HepG2 (cell line): ENCODE results near the gene RTP5. TPM values are rescaled to one million over a fixed set of nuclear protein-coding genes. Genes with fewer than 3 reads are reported as not detected.

Source experiments
- ATAC-seq: fragments of 200-7000 bp; cut with Tn5 transposase; 3 replicates; pipeline ENCODE4 v1.9.1; 2020; ENCODE audit warnings: mild to moderate bottlenecking, moderate library complexity
- BruUV-seq: library from RNA; stranded (reverse); fragments of 400-500 nt; replicated peaks from 2 replicates; lab custom pipeline; 2021; lab: Mats Ljungman, UMichigan
- CTCF ChIA-PET: fragments of 300-600 bp; formaldehyde crosslinking; extraction: SDS; loops from one replicate; lab custom pipeline; 2021; ENCODE audit warnings: low total read pairs, inconsistent platforms, low intra/inter-chr PET ratio; lab: Yijun Ruan, JAX
- POLR2A ChIA-PET: fragments of 350-600 bp; sonication (Branson Sonifier 250); formaldehyde crosslinking; loops from one replicate; lab custom pipeline; 2020; ENCODE audit warnings: antibody characterized with exemption, inconsistent platforms; lab: Yijun Ruan, JAX
- DNase-seq: peaks from one replicate; pipeline ENCODE4 v3.0.0-alpha.2; 2015; ENCODE audit warnings: low spot score
- FAIRE-seq: peaks from 3 replicates; lab custom pipeline; 2011; peaks lifted over from hg19 to GRCh38; lab: Jason Lieb, UNC
- H2AFZ ChIP-seq: one replicate; pipeline ENCODE4 v1.6.1; 2011; ENCODE audit warnings: low read length, inconsistent platforms
- H3K27ac ChIP-seq: fragments of 300-600 bp; 3 replicates; pipeline ENCODE4 v1.8.0; 2011; ENCODE audit warnings: mixed run types, mild to moderate bottlenecking, mixed read lengths, low read length, inconsistent platforms; ENCODE audit not compliant: insufficient read depth; ENCODE audit errors: extremely low read length
- H3K27me3 ChIP-seq, 2 experiments: fragments of 200-600 bp in 1 of 2; 2 replicates in 1 of 2; 3 replicates in 1 of 2; pipeline versions ENCODE4 v1.6.0 to v1.8.0; 2011; ENCODE audit warnings: low read length in 2 of 2, mild to moderate bottlenecking in 2 of 2, moderate library complexity in 2 of 2, inconsistent platforms in 1 of 2; ENCODE audit not compliant: insufficient read depth in 2 of 2, control insufficient read depth in 1 of 2
- H3K36me3 ChIP-seq, 2 experiments: fragments of 200-600 bp in 1 of 2; replicated peaks in 1 of 2; 2 replicates in 1 of 2; 3 replicates in 1 of 2; pipeline versions ENCODE4 v1.5.1 to v1.8.0; 2011; ENCODE audit warnings: low read length in 2 of 2, inconsistent platforms in 1 of 2; ENCODE audit not compliant: insufficient read depth in 2 of 2, control insufficient read depth in 1 of 2
- H3K4me1 ChIP-seq: 2 replicates; pipeline ENCODE4 v1.5.1; 2012; ENCODE audit warnings: low read length, inconsistent platforms; ENCODE audit not compliant: insufficient read depth
- H3K4me2 ChIP-seq: 2 replicates; pipeline ENCODE4 v1.6.0; 2011; ENCODE audit warnings: low read depth, low read length, inconsistent platforms
- H3K4me3 ChIP-seq, 3 experiments: fragments of 200-600 bp in 1 of 3; sonication (generic), shearing (Covaris generic) in 1 of 3; replicated peaks in 1 of 3; 2 replicates each; pipeline ENCODE4 v1.5.1; 2011 to 2016; ENCODE audit warnings: low read length in 3 of 3, inconsistent platforms in 2 of 3, low read depth in 2 of 3, mild to moderate bottlenecking in 2 of 3, control low read depth in 1 of 3, mixed read lengths in 1 of 3; ENCODE audit not compliant: insufficient read depth in 1 of 3
- H3K79me2 ChIP-seq: one replicate; pipeline ENCODE4 v1.6.1; 2011; ENCODE audit warnings: low read length, inconsistent platforms; ENCODE audit not compliant: insufficient read depth
- H3K9ac ChIP-seq: 2 replicates; pipeline ENCODE4 v1.6.0; 2011; ENCODE audit warnings: mild to moderate bottlenecking, low read depth, low read length, inconsistent platforms; ENCODE audit not compliant: insufficient read depth
- H3K9me3 ChIP-seq: 2 replicates; pipeline ENCODE4 v1.5.1; 2012; ENCODE audit warnings: mild to moderate bottlenecking, low read length
- H4K20me1 ChIP-seq: 2 replicates; pipeline ENCODE4 v1.6.0; 2011; ENCODE audit warnings: inconsistent platforms, mild to moderate bottlenecking, low read length, moderate library complexity; ENCODE audit not compliant: insufficient read depth
- DNMT1 ChIP-seq: sonication (generic); formaldehyde crosslinking; IDR thresholded peaks from 2 replicates; pipeline ENCODE4 v1.5.1; 2020; ENCODE audit warnings: mild to moderate bottlenecking, missing genetic modification reagents
- ETV5 ChIP-seq: IDR thresholded peaks from 2 replicates; pipeline ENCODE4 v1.6.1; 2018; ENCODE audit warnings: missing biosample characterization, missing genetic modification reagents, inconsistent platforms, borderline replicate concordance
- FOXJ3 ChIP-seq: sonication (generic); formaldehyde crosslinking; IDR thresholded peaks from 2 replicates; pipeline ENCODE4 v1.4.0; 2020; ENCODE audit warnings: missing genetic modification reagents, mild to moderate bottlenecking, borderline replicate concordance
- NFIB ChIP-seq: sonication (generic); formaldehyde crosslinking; IDR thresholded peaks from 2 replicates; pipeline ENCODE4 v1.9.0; 2021; ENCODE audit warnings: missing genetic modification reagents, mild to moderate bottlenecking, borderline replicate concordance
- SNAI1 ChIP-seq: sonication (generic); formaldehyde crosslinking; IDR thresholded peaks from 2 replicates; pipeline ENCODE4 v1.5.0; 2020; ENCODE audit warnings: mild to moderate bottlenecking, missing genetic modification reagents, borderline replicate concordance
- ZFP62 ChIP-seq: sonication (generic); formaldehyde crosslinking; IDR thresholded peaks from 2 replicates; pipeline ENCODE4 v1.4.0; 2020; ENCODE audit warnings: missing genetic modification reagents
- ZNF431 ChIP-seq: sonication (generic); formaldehyde crosslinking; IDR thresholded peaks from 2 replicates; pipeline ENCODE4 v1.9.0; 2022; ENCODE audit warnings: missing genetic modification reagents, low read depth, mild to moderate bottlenecking, borderline replicate concordance
- ZNF619 ChIP-seq: sonication (generic); formaldehyde crosslinking; IDR thresholded peaks from 2 replicates; pipeline ENCODE4 v1.4.0; 2020; ENCODE audit warnings: mild to moderate bottlenecking, missing genetic modification reagents
- ZNF839 ChIP-seq: sonication (generic); formaldehyde crosslinking; IDR thresholded peaks from 2 replicates; pipeline ENCODE4 v1.4.0; 2020; ENCODE audit warnings: missing genetic modification reagents, mild to moderate bottlenecking, borderline replicate concordance
- WGBS: methylation state at CpG from one replicate; pipeline ENCODE4 v1.1.6; 2017; ENCODE audit warnings: low lambda C conversion rate; 5-methylcytosine and 5-hydroxymethylcytosine counted together
- in situ Hi-C: cut with HindIII; loops from 2 replicates; pipeline ENCODE4 v1.10.0; 2017; ENCODE audit warnings: low pct_unique_long_range_greater_than_20kb; ENCODE audit not compliant: extremely low pct_ligation_motif_present
- intact Hi-C: fragments of 100-400 bp; cut with micrococcal nuclease; formaldehyde crosslinking; loops from one replicate; pipeline ENCODE4 v1.10.0; 2022; ENCODE audit not compliant: unreplicated experiment
- polyA plus RNA-seq, 8 experiments: library from polyadenylated mRNA; depleted of rRNA in 3 of 8; stranded (reverse) in 7 of 8; unstranded in 1 of 8; fragments of >200 nt; fragmentation: Illumina TruSeq in 4 of 8; extraction: Trizol in 4 of 8; gene quantifications; 2 replicates each; pipeline versions ENCODE4 v1.2.1 to v1.2.3, GENCODE V29; 2011 to 2016; ENCODE audit warnings: low read depth in 4 of 8, missing spikeins in 1 of 8, mixed read lengths in 1 of 8; ENCODE audit not compliant: insufficient read depth in 1 of 8
- total RNA-seq, 5 experiments: library from RNA; depleted of rRNA; stranded (reverse); fragments of >200 nt; fragmentation: Illumina TruSeq; extraction: Trizol; gene quantifications; 2 replicates each; pipeline ENCODE4 v1.2.3, GENCODE V29; 2016; ENCODE audit warnings: low read depth in 1 of 5
- TF ChIP-seq, protein P1 (sequence below): sonication (generic); formaldehyde crosslinking; IDR thresholded peaks from 2 replicates; pipeline ENCODE4 v1.5.1; 2020; ENCODE audit warnings: mild to moderate bottlenecking, missing genetic modification reagents, borderline replicate concordance
- TF ChIP-seq, protein P2 (sequence below): sonication (generic); formaldehyde crosslinking; IDR thresholded peaks from 2 replicates; pipeline ENCODE4 v1.5.0; 2020; ENCODE audit warnings: missing genetic modification reagents
- TF ChIP-seq, protein P3 (sequence below): fragments of 450-650 bp; IDR thresholded peaks from 2 replicates; pipeline ENCODE4 v1.6.1; 2017; ENCODE audit warnings: mild to moderate bottlenecking

The RTP5 gene
- total and polyA plus RNA-seq, 2 of the 13 experiments (the other 11 are each of a cell fraction or from before 2014, with no cell fraction given), result not detected

GRCh38 chr2:241836292-241836691 lies 33.2 kb upstream of the RTP5 start (continued):
- no peak for TF ChIP-seq ETV5 (CRISPR knock-in tag)
- TF ChIP-seq ZNF619 (CRISPR knock-in tag), result no peak

DNA sequence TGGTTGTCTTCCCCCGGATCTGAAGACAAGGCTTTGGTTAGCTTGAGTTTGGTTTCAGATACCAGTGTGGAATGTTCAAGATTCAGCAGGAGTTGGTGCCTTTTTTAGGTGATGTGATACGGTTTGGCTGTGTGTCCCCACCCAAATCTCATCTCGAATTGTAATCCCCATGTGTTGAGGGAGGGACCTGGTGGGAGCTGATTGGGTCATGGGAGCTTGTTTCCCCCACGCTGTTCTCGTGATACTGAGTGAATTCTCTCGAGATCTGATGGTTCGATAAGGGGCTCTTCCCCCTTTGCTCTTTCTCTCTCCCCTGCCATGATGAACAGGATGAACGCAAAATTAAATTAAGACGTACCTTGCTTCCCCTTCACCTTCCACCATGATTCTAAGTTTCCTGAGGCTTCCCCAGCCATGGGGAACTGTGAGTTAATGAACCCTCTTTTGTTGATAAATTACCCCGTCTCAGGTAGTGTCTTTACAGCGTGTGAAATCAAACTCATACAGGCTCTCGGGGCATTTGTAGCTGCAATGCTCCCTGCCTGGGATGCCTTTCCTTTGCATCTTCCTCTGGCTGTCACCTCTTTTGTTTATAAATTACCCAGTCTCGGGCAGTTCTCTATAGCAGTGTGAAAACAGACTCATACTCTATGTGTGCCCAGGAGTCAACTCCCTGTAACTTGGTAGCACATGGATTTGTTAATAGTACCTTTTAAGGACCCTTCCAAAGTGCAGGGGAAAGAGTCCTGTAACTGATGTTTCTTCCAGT lies 32.1 kb upstream of the RTP5 start:
- ChIA-PET POLR2A (interaction anchor here (1.6 kb wide), 1 partner anchor 65 kb away, joined by 5 read pairs; no protein-coding TSS in a partner anchor), CTCF (no interaction called here)
- no peak for DNase-seq
- 24% methylated on average over 13 of the region's 13 CpGs for WGBS
- Histone ChIP-seq H3K4me1 (peaks cover 17% of the 10 kb centered on the region), H3K27ac (no peak overlapping the region), H3K36me3 (no peaks in the 10 kb centered on the region), H3K4me2 (no peak overlapping the region), H3K9me3 (no peaks in the 10 kb centered on the region), H2AFZ (no peak overlapping the region), H3K4me3 (no peak overlapping the region), H3K79me2 (no peaks in the 10 kb centered on the region), H3K27me3 (peaks cover 8 to 51% of the 10 kb centered on the region in 2 experiments; a peak in 4 of 5 replicates), H3K9ac (no peak overlapping the region), H4K20me1 (no peaks in the 10 kb centered on the region)
- BruUV-seq, result no TSS peak
- no peak for ATAC-seq
- intact Hi-C loops, result no loop called here
- FAIRE-seq, result no peak
- in situ Hi-C loops, result no loop called here
- no peak for TF ChIP-seq FOXJ3
- TF ChIP-seq ZNF839 (CRISPR knock-in tag), result no peak
- TF ChIP-seq ZFP62 (CRISPR knock-in tag), result no peak
- TF ChIP-seq NFIB, result no peak
- TF ChIP-seq SNAI1, result no peak
- TF ChIP-seq, protein P1, sequence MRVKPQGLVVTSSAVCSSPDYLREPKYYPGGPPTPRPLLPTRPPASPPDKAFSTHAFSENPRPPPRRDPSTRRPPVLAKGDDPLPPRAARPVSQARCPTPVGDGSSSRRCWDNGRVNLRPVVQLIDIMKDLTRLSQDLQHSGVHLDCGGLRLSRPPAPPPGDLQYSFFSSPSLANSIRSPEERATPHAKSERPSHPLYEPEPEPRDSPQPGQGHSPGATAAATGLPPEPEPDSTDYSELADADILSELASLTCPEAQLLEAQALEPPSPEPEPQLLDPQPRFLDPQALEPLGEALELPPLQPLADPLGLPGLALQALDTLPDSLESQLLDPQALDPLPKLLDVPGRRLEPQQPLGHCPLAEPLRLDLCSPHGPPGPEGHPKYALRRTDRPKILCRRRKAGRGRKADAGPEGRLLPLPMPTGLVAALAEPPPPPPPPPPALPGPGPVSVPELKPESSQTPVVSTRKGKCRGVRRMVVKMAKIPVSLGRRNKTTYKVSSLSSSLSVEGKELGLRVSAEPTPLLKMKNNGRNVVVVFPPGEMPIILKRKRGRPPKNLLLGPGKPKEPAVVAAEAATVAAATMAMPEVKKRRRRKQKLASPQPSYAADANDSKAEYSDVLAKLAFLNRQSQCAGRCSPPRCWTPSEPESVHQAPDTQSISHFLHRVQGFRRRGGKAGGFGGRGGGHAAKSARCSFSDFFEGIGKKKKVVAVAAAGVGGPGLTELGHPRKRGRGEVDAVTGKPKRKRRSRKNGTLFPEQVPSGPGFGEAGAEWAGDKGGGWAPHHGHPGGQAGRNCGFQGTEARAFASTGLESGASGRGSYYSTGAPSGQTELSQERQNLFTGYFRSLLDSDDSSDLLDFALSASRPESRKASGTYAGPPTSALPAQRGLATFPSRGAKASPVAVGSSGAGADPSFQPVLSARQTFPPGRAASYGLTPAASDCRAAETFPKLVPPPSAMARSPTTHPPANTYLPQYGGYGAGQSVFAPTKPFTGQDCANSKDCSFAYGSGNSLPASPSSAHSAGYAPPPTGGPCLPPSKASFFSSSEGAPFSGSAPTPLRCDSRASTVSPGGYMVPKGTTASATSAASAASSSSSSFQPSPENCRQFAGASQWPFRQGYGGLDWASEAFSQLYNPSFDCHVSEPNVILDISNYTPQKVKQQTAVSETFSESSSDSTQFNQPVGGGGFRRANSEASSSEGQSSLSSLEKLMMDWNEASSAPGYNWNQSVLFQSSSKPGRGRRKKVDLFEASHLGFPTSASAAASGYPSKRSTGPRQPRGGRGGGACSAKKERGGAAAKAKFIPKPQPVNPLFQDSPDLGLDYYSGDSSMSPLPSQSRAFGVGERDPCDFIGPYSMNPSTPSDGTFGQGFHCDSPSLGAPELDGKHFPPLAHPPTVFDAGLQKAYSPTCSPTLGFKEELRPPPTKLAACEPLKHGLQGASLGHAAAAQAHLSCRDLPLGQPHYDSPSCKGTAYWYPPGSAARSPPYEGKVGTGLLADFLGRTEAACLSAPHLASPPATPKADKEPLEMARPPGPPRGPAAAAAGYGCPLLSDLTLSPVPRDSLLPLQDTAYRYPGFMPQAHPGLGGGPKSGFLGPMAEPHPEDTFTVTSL (CRISPR knock-in tag), result no peak
- no peak for TF ChIP-seq DNMT1 (CRISPR knock-in tag)
- TF ChIP-seq, protein P2, sequence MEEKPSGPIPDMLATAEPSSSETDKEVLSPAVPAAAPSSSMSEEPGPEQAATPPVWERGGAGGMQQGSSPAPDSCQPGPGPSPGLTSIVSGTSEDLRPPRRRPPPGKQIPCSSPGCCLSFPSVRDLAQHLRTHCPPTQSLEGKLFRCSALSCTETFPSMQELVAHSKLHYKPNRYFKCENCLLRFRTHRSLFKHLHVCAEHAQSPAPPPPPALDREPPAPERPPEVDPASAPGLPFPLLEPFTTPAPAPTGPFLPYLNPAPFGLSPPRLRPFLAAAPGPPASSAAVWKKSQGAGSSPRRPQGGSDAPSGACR, result no peak
- TF ChIP-seq, protein P3, sequence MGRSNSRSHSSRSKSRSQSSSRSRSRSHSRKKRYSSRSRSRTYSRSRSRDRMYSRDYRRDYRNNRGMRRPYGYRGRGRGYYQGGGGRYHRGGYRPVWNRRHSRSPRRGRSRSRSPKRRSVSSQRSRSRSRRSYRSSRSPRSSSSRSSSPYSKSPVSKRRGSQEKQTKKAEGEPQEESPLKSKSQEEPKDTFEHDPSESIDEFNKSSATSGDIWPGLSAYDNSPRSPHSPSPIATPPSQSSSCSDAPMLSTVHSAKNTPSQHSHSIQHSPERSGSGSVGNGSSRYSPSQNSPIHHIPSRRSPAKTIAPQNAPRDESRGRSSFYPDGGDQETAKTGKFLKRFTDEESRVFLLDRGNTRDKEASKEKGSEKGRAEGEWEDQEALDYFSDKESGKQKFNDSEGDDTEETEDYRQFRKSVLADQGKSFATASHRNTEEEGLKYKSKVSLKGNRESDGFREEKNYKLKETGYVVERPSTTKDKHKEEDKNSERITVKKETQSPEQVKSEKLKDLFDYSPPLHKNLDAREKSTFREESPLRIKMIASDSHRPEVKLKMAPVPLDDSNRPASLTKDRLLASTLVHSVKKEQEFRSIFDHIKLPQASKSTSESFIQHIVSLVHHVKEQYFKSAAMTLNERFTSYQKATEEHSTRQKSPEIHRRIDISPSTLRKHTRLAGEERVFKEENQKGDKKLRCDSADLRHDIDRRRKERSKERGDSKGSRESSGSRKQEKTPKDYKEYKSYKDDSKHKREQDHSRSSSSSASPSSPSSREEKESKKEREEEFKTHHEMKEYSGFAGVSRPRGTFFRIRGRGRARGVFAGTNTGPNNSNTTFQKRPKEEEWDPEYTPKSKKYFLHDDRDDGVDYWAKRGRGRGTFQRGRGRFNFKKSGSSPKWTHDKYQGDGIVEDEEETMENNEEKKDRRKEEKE, result no peak
- TF ChIP-seq ZNF431 (CRISPR knock-in tag), result no peak
